Prostate gland (tissue), 2 donors: ENCODE data around the gene DOC2B.

Source experiments
- POLR2A ChIP-seq: fragments of 450-650 bp; IDR thresholded peaks from one replicate; pipeline ENCODE4 v1.6.1; 2016; ENCODE audit warnings: antibody characterized with exemption, mild to moderate bottlenecking
- POLR2AphosphoS5 ChIP-seq: sonication (generic); formaldehyde crosslinking; IDR thresholded peaks from one replicate; pipeline ENCODE4 v1.6.1; 2017; ENCODE audit warnings: antibody characterized with exemption
- TF ChIP-seq, protein P1 (sequence below), 4 experiments: fragments of 200-600 bp in 2 of 4; fragments of 450-650 bp in 2 of 4; sonication (generic) in 2 of 4; IDR thresholded peaks; 1 replicate in 3 of 4; 2 replicates in 1 of 4; pipeline ENCODE4 v1.5.1; 2016 to 2019; ENCODE audit warnings: antibody characterized with exemption in 4 of 4, mild to moderate bottlenecking in 2 of 4, moderate library complexity in 2 of 4

DNA sequence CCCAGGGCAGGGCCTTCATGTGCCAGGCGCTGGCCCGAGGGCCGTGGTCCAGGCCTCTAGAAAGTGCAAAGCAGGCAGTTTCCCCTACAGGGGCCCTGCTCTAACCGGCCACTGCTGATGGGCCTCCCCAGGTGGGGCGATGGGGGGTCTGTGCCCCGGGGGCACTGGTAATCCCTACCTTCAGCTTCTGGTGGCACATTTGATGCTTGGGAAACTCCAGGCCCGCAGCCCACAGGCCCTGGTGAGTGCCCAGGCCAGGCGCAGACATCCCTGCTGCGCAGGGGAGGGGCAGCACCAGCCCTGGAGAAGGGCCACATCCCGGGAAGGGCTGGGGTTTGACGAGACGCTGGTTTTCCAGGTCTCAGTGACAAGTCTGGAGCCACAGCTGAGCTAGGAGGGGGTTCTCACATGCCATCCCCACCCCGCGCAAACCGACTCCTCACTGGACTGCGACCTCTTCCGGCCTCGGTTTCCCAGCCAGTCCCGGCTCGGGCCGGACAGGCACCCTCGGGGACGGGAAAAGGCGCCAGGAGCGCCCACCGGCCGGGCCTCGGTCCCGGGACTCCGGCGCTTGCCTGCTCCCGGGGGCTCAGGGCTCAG, 1.6 kb downstream of the DOC2B start:
- TF ChIP-seq POLR2AphosphoS5 = no peak
- no peak for TF ChIP-seq POLR2A
- TF ChIP-seq, protein P1, sequence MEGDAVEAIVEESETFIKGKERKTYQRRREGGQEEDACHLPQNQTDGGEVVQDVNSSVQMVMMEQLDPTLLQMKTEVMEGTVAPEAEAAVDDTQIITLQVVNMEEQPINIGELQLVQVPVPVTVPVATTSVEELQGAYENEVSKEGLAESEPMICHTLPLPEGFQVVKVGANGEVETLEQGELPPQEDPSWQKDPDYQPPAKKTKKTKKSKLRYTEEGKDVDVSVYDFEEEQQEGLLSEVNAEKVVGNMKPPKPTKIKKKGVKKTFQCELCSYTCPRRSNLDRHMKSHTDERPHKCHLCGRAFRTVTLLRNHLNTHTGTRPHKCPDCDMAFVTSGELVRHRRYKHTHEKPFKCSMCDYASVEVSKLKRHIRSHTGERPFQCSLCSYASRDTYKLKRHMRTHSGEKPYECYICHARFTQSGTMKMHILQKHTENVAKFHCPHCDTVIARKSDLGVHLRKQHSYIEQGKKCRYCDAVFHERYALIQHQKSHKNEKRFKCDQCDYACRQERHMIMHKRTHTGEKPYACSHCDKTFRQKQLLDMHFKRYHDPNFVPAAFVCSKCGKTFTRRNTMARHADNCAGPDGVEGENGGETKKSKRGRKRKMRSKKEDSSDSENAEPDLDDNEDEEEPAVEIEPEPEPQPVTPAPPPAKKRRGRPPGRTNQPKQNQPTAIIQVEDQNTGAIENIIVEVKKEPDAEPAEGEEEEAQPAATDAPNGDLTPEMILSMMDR (IDR thresholded peaks at IDR 0.05) = no peak
